HG02623 (cell line): ENCODE measurements around the gene LRWD1.

Experiments used
- ATAC-seq: cut with Tn5 transposase; IDR thresholded peaks from one replicate; pipeline ENCODE4 v1.9.1; 2021; ENCODE audit warnings: moderate library complexity; ENCODE audit not compliant: unreplicated experiment

Gene LRWD1

DNA sequence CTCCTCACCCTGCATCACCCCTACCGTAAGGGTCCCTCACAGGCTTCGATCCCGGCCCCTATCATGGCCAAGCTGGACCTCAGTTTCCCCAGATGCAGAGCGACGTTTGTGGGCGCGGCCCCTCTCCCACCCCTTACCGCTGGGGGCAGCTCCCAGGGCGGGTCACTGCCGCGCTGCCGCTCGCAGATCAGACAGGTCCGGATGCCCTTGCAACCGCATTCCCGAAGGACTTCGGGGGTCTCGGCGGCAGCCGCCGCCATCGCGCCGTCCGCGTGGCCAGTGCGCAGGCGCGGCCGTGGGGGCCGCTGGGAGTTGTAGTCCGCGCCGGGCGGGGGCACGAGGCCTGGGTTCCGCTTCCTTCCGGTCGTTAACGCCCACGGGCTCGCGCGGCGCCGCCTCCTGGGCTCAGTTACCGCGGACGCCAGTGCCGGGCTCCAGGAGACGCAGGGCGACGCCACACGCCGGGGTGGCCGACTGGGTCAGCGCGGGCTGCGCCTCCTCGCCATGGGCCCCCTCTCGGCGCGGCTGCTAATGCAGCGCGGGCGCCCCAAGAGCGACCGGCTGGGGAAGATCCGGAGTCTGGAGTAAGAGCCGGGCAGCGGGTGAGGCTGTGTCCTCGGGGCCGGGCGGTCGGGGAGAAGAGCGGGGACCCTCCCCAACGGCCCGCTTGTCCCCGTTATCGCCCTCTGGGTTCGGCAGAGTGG lies at the start of gene LRWD1, which contains the start of gene ALKBH4:
Gene LRWD1 (plus strand): TSS at position 408 of the 704 bp plus-strand sequence. CDS start 97 bp downstream, at position 505.
Gene ALKBH4 (minus strand): TSS at position 287 of the 704 bp plus-strand sequence. CDS start 27 bp downstream, at position 260.
- peak; percentile 92 for ATAC-seq

DNA sequence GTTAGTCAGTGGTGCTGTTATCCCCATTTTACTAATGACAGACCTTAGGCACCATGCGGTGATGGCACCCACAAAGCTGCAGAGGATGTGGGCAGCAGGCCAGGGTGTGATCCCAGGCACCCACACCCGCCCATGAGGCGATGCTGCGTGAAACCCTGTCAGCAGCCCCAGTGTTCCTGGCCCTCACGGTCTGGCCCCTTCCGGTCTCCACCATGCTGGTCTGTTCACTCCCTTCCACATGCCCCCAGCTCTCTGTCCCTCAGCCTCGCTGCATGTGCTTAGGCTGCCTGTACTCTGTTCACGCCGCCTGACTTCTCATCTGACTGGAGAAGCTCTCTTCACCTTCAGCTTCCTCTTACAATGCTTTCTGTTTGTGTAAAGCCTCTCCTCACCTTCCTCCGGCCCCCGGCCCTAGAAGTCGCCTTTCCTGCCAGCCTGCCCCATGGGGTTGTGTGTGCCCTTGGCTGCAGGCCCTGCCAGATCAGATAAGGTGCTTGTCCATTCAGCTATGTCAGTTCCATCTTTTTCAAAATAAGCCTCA lies 49.0 kb upstream of the LRWD1 start:
- ATAC-seq = peak; percentile 42

DNA sequence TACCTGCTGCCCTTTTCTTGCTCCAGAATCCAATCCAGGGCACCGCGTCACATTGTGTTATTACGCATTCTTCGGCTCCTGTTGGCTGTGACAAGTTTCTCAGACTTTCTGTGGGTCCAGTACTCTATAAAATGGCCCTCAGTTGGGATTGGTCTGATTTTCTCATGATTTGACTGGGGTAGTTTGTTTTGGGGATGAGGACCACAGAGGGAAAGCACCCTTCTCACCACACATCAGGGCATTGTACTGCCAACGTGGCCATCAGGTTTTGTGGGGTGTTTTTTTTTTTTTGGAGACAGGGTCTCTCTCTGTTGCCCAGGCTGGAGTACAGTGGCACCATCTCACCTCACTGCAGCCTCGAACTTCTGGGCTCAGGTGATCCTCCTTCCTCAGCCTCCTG lies 48.4 kb upstream of the LRWD1 start:
- ATAC-seq = no peak

DNA sequence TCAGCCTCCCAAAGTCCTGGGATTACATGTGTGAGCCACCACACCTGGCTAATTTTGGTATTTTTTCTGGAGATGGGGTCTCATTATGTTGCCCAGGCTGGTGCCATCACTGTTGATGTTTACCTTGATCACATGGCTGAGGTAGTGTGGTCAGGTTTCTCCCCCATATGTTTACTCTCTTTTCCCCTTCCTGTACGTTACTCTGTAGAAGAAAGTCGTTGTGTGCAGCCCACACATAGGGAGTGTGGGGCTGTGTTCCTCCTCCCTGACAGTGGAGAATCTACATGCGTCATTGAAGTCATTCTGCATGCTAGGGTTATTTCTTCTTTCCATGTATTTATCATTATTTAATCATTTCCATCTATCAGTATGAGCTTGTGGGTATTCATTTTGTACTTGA lies 47.7 kb upstream of the LRWD1 start:
- no peak for ATAC-seq

DNA sequence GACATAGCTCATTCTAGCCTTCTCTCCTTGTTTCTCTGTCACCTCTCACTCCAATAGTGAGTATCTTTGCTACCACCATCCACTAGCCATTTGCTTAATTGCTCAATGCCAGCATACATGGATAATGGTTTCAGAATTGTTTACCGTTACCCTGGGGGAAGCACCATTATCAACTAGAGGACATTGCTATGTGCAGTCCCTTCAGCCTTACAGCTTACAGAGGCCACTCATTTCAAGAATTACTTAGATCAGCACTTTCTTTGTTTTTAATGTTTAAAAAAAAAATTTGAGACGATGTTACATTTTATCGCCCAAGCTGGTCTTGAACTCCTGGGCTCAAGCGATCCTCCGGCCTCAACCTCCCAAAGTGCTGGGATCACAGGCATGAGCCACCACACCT lies 46.2 kb upstream of the LRWD1 start:
- ATAC-seq = no peak

DNA sequence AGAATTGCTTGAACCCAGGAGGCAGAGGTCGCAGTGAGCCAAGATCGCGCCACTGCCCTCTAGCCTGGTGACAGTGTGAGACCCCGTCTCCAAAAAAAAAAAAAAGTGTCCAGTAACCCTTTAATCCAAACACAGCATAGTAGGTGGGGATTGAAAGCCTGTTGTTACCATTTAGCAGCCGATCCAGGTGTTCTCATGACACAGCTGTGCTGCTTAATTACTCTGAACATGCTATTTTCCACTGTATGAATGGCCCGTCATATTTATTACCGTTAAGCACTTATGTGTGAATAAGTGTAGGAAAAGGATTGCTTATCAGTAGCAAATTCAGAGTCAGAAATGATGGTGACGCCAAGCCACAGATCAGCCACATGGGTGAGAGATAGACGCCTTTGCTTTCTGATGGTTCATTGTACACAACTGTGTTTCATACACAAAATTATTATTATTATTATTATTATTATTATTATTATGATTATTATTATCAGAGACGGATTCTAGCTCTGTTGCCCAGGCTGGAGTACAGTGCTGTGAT lies 43.0 kb upstream of the LRWD1 start:
- no peak for ATAC-seq

DNA sequence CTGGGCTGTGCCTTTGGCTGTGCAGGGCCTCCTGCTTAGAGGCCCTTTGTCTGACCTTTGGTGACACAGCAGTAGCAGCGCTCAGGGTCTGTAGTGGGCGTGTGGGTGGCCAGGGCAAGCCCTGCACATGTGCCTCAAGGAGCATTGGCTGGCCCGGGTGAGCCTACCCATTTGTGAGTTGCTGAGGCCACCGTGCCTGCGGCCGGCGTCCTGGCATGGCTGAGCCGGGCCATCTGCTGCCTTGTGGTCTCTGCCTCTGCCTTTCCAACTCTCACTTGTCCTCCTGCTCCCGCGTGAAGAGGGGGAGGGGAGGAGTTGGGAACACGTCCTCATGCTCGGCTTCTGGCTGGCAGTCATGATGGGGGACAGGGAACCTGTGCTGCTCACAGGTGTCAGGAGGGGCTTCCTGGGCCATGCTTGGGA lies 40.6 kb upstream of the LRWD1 start:
- no peak for ATAC-seq

DNA sequence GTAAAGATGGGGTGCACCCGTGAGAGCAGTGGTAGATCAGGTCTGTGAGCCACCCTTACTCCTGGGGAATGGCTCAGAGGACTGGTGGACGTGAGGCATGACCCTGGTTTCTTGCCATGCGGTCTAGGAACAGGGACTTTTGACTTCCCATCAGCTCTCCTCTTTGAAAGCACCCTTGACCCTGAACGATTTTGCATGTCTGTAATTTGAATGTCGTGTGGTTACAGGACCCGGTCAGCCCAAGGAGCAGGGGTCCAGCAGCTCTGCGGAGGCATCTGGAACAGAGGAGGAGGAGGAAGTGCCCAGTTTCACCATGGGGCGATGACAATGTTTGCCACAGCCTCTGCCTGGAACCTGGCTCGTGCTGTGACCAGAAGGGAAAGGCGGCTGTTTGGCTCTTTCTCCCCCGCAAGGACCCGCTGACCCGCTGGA lies 40.0 kb upstream of the LRWD1 start:
- no peak for ATAC-seq

DNA sequence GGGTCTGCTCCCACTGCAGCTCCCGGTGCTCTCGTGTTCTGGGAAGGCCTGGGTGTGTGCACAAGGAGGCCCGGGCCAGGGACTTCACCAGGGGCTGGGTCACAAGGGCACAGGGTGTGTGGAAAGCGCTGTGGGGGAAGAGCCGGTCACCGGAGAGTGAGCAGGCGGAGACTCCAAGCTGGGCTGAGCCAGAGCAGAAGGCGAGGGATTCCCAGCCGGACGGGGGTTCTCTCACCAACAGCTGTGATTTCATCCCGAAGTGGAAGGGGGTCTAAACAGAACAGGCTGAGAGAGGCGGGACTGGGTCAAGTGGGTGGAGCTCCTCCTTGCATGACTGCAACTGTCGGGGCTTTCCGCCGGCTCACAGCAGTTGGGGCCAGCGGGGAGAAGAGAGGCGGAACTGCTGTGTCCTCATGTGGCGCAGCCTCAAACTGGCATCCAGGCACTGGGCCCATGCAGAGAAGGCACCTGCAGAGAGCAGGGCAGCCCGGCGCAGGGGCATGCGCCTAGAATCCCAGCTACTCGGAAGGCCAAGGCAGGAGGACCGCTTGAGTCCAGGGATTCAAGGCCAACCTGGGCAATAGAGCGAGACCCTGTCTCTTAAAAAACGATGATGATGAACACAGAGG lies 39.0 kb upstream of the LRWD1 start:
- peak; percentile 54 for ATAC-seq

DNA sequence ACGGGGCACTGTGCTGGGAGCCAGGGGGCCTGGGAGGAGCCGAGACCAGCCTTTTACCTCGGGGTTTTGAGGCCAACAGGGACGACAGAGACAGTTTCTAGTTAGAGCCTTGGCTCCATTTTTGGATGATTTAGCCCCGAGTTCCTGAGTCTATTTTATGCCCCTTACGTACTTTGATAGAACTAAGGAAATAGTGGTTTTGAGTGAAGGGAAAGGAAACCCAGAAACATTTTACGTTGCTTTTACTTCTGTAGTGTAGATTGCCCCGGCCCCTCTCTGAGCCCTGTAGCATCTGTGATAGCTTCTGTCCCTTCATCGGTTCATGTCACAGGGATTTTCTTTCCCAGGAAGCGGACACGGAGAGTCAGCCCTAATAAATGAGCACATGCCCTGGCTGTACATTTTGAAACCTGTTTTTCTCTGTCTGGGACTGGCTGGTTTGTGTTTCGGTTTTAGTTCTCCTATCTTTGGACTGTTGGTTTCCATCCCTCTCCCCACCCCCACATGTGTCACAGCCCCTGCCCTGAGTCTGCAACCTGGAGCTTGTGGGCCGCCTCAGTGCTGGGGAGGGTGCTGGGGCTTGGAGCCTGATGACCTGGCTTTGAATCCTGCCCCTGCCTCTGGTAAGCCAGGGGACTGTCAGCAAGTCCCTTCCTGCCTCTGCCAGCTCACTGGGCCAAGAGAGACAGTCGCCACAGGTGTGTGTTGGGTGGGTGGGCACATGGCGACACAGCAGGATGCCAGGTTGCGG lies 38.3 kb upstream of the LRWD1 start:
- peak; percentile 45 for ATAC-seq

DNA sequence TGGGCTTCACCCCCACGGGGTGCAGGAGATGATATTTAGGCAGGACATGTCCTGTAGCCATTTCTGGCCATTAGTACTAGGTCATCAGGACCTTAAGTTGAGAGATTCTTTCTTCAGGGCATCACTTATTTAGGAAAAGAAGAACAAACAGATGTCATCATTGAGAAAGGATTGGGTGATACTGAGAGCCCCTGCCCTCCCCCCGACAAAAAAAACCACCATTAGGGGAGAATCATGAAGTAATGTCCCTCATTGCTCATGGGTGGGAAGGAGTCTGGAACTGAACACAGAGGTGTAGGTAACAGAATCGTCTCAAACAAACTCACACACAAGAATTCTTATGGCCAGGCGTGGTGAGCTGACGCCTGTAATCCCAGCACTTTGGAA lies 37.8 kb upstream of the LRWD1 start:
- no peak for ATAC-seq

DNA sequence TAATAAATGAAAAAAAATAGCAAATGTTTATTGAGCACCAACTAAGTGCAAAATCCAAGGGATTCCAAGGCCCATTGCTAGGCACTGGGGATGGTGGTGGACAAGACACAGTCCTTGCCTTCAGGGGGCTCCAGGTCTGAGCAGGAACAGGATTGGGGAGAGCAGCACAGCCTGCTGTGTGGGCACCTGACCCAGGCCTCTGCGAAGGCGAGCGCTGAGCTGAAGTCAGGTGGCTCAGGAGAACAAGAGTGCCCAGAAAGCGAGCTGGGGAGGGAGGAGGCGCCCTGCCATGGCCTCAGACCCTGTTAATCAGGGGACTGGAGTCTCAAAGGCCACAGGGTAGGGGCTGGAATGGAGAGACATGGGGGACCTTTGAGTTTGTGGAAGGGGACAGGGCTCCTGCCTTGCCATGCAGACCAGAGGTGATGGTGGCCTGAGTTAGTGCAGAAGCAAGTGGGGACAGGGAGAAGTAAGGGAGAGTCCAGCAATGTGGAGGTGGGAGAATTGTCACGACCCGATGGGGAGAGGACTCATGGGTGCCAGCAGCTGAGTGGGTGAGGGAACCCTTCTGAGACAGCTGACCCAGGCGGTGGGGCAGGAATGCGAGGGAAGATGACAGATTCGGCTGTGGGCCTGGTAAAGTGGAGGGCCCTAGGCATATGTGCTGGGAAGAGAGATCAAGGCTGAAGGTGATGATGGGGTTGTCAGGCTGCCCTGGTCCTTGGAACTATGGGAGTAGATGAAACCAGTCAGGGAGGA lies 35.5 kb upstream of the LRWD1 start:
- no peak for ATAC-seq

DNA sequence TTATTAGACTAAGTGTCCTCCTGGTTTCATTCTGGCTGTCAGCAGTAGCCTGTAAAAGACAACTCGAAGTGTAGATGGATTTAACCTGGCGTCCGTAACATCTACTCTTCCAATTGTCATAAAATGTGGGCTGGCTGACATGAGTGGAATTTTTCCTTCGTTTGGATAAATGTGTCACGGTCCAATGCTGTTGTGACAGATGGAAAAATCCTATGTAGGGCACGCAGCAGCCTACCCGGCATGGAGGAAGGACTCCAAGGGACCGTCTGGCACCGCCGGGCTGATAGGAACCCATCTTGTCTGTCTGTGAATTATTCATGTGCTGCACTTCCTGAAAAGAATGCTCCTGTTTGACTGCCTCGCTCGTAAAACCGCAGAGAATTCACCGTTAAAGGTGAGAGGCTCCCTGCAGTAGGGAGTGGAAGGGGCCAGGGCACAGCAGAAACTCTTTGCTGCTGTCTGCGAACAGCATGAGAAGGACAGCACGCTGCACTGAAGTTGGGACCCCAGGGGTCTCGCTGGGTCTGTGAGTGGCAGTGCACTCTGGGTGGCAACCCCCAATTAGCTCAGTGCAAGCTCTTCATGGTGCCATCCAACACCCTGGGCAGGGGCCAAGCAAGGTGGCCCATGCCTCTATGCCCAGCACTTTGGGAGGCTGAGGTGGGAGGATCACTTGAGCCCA lies 33.0 kb upstream of the LRWD1 start:
- ATAC-seq = no peak

DNA sequence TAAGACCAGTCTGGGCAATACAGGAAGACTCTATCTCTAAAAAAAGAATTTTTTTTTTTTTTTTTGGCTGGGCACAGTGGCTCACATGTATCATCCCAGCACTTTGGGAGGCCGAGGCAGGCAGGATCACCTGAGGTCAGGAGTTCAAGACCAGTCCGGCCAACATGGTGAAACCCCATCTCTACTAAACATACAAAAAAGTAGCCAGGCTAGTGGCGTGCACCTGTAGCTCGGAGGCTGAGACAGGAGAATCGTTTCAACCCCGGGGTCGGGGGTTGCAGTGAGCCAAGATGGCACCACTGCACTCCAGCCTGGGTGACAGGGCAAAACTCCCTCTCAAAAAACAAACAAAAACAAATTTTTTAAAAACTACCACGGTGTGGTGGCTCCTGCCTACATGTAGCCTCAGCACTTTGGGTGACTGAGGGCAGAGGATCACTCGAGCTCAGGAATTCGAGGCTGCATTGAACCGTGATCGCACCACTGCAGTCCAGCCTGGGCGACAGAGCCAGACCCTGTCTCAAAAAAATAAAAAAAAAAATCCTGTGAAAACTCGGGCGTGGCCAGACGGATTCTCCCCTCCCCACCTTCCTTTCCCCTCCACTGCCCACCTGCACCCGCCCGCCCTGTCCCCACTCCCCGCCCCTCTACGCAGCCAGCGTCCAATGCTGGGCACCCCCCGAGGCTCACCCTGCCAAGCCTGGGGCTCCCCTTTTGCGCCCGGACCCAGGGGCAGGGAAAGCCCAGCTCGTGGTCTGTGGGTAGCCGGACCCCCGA lies 32.2 kb upstream of the LRWD1 start:
- ATAC-seq = peak; percentile 24

DNA sequence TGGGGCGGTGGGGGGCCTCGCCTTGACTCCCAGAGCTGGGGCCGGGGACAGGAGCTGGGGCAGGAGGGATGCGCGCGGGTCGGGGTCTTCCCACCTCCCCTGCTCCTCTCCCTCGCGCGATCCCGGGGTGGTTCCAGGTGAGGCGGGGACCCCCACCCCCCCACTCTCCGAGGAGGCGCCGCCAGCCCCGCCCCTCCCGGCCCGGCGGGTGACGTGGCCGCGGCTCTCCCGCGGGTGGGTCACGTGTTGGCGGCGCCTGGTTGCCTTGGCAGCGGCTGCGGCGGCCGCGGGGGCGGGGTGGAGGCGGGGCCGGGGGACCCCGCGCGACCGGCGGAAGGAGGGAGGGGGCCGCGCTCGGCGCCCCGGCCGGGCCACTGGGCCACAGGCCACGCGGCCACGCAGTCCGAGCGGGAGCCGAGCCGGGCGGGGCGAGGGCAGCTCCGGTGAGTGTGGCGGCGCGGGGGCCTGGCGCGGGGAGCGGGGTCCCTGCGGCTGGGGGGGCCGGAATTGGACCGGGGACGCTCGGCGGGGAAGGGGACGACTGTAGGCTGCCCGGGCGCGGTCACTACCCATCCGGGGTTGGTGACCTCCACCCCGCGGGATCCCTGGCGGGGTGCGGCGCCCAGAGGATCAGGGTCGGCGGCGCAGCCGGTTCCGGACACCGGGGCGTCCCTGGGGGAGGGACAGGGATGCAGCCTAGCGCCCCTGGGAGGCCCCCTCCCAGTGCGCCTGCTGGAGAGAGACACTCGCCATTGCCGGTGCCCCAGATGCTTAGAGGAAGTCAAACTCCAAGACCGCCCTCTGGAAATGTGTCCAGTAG lies 31.4 kb upstream of the LRWD1 start, which contains the start of gene ORAI2:
Gene ORAI2 (plus strand): TSS at position 357 of the 820 bp plus-strand sequence. CDS start 5,382 bp downstream, outside the sequence.
- ATAC-seq = peak; percentile 69

DNA sequence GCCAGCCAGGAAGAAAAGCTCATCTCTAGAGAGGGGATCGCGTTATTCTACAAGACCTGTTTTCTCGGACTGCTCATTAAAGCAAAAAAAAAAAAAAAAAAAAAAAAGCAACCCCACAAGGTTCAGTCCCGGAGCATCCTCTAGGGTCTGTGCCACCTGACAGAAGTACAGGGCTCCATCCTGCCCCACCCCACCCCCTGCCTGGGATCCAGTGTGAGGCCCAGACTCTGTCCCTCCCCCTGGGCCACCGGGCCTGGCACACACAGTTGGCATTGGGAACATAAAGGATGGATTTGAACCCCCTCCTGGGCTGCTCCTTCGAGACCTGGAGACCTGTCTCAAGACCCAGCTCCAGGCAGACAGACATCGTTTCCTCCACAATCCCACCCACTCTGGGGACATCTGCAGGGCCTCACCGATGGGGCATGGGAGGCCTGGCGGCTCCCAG lies 30.7 kb upstream of the LRWD1 start:
- ATAC-seq = no peak

DNA sequence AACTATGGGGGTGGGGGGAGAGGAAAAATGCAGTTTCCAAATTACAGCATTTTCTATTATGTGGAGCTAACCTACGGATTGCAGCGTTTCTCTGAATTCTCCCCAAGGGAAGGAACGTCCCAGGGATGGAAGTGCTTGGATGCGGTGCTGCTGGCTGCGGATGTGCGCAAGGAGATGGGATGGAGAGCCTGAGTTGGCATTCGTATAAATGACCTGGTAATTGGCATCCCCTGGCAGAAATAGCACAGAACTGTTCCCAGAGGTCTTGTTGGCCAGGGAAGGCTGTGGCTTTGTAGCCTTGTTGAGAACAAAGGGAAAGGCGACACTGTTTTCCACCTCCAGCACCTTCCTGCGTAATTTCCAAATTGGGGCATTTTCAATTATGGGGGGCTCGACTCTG lies 28.7 kb upstream of the LRWD1 start:
- ATAC-seq = no peak
